IMR-90 (cell line): ENCODE measurements around the gene TMED10.

Experiments
- CEBPB ChIP-seq: IDR thresholded peaks from 2 replicates; pipeline ENCODE4 v1.6.1; 2012; ENCODE audit warnings: low read depth, low read length, improper control_type of control experiment
- MXI1 ChIP-seq: IDR thresholded peaks from 2 replicates; pipeline ENCODE4 v1.6.1; 2012; ENCODE audit warnings: low read depth, mild to moderate bottlenecking, low read length, moderate library complexity, borderline replicate concordance
- NFE2L2 ChIP-seq: fragments of 150-350 bp; IDR thresholded peaks from 2 replicates; pipeline ENCODE4 v1.6.1; 2016; ENCODE audit warnings: low read depth, mild to moderate bottlenecking, low read length
- TF ChIP-seq, protein P1 (sequence below): conservative IDR thresholded peaks from 2 replicates; pipeline ENCODE4 v1.5.1; 2012; ENCODE audit warnings: mild to moderate bottlenecking, low read depth, low read length, improper control_type of control experiment

DNA sequence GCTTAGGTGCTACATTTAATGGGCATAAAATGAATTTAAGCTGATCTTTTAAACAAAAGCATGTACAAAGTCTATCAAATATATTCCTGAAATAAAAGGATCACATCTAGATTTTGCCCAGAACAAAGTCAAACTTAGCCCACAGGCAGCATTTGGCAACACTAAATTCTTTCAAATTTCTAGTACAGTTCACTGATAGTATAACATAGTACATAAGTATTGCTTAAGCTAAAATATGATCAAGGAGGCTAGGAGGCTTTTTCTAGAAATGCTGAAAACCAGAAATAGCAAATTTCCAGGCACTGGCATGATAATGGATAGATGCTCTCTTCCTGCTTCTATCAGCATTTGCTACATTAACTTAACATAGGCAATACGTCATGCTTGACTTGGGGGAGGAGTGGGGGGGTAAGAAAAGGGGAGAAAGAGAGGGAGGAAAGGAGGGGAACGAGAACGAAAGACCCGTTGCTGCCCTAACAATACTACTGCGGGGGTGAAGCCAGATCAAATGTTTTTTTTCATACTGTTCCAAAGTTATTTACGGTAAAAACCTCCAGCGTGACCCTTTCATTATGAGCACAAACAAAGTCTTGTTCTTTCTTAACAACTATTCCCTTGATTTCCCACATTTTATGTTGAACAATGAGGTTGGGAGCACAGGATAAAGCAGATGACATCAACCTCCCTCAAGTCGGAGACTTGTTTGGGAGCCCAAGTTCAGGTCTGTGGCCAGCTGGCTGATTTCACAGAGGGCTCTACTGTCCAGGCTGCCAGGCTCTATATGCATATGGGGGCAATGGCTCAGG is 10.6 kb downstream of the TMED10 start:
- TF ChIP-seq, protein P1, sequence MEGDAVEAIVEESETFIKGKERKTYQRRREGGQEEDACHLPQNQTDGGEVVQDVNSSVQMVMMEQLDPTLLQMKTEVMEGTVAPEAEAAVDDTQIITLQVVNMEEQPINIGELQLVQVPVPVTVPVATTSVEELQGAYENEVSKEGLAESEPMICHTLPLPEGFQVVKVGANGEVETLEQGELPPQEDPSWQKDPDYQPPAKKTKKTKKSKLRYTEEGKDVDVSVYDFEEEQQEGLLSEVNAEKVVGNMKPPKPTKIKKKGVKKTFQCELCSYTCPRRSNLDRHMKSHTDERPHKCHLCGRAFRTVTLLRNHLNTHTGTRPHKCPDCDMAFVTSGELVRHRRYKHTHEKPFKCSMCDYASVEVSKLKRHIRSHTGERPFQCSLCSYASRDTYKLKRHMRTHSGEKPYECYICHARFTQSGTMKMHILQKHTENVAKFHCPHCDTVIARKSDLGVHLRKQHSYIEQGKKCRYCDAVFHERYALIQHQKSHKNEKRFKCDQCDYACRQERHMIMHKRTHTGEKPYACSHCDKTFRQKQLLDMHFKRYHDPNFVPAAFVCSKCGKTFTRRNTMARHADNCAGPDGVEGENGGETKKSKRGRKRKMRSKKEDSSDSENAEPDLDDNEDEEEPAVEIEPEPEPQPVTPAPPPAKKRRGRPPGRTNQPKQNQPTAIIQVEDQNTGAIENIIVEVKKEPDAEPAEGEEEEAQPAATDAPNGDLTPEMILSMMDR, result no peak
- TF ChIP-seq CEBPB (no peak), NFE2L2 (no peak), MXI1 (no peak)
